HG02642 (cell line): ENCODE data around the gene MLLT6.

Source experiments
- ATAC-seq: cut with Tn5 transposase; IDR thresholded peaks from one replicate; pipeline ENCODE4 v1.9.1; 2021; ENCODE audit warnings: mild to moderate bottlenecking; ENCODE audit not compliant: unreplicated experiment, poor library complexity

The MLLT6 gene

GRCh38 chr17:38706505-38707216 lies 1.6 kb downstream of the MLLT6 start:
- no peak for ATAC-seq

- no peak for ATAC-seq
Observed at GRCh38 chr17:38707678-38708351, 2.7 kb downstream of the MLLT6 start.

DNA sequence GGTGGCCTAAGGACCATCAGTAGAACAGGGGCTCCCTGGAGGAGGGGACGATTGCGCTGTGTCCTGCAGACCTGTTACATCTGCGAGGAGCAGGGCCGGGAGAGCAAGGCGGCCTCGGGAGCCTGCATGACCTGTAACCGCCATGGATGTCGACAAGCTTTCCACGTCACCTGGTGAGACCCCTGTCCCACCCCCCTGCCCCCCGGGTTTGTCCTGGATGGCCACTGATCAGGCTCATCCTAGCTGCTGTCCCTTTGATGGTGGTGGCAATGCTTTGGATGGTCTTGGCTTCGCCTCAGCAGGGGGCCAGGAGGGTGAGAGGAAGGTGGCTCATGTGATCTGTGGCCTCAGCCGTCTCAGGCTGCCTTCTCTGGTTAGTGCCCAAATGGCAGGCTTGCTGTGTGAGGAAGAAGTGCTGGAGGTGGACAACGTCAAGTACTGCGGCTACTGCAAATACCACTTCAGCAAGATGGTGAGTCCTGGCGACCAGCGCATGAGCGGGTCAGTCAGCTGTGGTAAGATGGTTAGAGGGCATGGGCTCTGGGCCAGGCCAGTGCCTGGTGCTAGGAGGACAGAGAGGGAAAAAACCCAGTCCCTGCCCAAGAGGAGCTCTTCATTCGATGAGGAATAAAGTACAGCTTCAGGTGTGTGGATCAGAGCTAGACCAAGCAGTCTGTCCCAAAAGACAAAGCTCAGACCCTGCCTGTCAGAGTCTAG lies 4.2 kb downstream of the MLLT6 start:
- ATAC-seq, result no peak

GRCh38 chr17:38709864-38710603 lies 5.0 kb downstream of the MLLT6 start:
- ATAC-seq, result no peak

GRCh38 chr17:38710604-38710962 lies 5.5 kb downstream of the MLLT6 start:
- no peak for ATAC-seq

DNA sequence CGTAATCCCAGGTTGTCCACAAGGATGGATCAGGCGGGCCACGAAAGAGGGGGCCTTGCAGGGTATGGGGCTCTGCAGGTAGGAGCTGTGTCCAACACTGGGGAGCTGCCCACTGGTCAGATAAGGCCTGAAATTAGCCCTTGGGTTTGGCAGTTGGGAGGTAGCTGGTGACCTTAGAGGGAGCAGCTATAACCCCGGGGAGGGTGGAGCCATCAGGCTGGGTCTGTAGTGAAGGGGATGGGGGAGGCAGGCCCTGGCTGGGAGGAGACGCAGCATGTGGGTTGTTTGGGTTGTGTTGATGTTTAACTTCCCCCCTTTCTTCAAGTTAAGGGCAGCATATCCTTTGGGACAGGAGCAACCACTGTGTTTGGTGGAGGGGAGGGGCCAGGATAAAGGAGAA lies 5.9 kb downstream of the MLLT6 start:
- no peak for ATAC-seq

DNA sequence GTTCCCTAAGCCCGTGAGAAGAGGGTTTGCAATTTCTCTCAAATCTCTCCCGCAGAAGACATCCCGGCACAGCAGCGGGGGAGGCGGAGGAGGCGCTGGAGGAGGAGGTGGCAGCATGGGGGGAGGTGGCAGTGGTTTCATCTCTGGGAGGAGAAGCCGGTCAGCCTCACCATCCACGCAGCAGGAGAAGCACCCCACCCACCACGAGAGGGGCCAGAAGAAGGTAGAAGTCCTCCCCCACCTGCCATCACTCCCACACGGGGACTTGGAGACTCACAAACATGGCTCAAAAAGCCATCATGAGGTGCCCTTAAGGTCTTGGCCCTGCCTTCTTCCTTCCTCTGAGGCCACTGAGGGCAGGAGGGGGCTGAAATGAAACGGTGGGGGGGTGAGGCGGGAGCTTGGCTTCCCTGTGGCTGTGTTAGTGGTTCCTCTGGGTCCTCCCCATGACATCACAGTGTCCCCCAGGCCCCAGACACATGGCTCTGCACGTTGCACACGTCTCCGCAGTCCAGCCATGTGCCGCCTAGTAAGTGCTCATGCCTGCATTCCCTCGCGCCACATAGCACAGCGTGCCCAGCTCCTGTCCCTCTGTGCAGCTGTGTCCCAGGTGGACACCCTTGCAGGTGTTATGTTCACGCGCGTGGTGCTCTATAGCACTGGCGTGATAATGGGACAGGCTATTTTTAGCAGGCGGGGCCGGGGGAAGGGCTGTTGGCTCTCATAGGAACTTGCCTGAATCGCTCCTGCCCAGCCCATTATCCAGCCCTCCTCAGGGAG lies 6.9 kb downstream of the MLLT6 start:
- ATAC-seq, result no peak

GRCh38 chr17:38712593-38712992 lies 7.5 kb downstream of the MLLT6 start:
- no peak for ATAC-seq

DNA sequence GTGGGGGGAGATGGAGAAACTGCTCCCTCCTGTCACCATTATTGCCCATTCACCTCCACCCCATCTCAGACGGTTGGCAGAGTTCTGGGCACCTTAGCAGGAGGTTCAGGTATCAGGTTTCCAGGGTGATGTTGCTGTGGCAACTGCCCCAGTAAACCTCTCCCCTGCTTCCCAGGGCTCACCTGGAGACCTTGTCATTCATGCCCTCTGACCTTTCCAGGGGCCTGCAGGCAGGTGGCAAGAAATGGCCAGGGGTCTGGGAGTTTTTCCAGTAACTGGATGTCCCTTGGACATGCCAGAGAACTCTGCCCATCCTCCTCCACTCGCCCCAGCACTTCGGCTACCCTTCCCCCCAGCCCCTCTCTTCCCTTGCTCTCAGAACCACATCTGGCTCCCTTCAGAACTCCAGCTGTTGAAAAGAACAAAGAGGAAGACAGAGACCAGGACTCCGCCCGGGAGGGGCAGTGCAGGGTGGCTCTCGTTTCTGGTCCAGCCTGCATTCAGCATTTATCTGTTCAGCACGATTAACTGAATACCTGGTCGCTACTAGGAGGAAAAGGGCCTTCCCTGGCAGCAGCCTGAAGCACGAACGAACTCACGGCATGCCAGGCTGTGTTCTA lies 8.5 kb downstream of the MLLT6 start:
- no peak for ATAC-seq

DNA sequence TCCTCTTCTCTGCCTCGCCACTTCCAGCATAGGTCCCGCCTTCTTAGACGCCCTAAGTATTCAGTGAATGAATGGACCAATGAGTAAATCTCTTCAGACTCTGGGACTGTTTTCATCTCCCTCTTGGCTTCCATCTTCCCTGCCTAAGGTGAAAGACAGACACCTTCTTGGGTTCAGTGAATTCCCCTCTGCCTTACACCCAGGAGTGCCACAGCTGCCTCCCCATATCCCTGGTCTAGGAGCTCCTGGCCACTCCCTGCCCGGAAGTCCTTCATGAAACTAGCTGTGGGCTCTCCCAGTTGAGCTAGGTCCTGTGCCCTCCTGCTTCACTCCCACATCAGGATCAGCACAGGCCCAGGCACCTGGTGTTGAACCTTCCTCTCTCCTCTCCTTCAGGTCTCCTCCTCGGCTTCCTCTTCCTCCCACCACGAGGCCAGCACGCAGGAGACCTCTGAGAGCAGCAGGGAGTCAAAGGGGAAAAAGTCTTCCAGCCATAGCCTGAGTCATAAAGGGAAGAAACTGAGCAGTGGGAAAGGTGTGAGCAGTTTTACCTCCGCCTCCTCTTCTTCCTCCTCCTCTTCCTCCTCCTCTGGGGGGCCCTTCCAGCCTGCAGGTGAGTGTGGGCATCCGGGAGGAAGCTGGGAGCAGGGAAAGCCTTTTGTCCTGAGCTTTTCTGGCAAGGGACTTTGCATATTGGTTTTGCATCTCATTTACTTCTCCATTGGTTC lies 10.3 kb downstream of the MLLT6 start:
- ATAC-seq, result no peak

DNA sequence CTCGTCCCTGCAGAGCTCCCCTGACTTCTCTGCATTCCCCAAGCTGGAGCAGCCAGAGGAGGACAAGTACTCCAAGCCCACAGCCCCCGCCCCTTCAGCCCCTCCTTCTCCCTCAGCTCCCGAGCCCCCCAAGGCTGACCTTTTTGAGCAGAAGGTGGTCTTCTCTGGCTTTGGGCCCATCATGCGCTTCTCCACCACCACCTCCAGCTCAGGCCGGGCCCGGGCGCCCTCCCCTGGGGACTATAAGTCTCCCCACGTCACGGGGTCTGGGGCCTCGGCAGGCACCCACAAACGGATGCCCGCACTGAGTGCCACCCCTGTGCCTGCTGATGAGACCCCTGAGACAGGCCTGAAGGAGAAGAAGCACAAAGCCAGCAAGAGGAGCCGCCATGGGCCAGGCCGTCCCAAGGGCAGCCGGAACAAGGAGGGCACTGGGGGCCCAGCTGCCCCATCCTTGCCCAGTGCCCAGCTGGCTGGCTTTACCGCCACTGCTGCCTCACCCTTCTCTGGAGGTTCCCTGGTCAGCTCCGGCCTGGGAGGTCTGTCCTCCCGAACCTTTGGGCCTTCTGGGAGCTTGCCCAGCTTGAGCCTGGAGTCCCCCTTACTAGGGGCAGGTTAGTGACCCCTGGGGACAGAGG lies 11.4 kb downstream of the MLLT6 start:
- ATAC-seq, result no peak

- ATAC-seq, result no peak
Observed at GRCh38 chr17:38717139-38717745, 12.2 kb downstream of the MLLT6 start.

GRCh38 chr17:38719289-38719942 lies 14.3 kb downstream of the MLLT6 start:
- ATAC-seq, result no peak

GRCh38 chr17:38719943-38720641 lies 15.0 kb downstream of the MLLT6 start:
- ATAC-seq, result no peak

GRCh38 chr17:38720941-38721340 lies 15.9 kb downstream of the MLLT6 start:
- no peak for ATAC-seq

DNA sequence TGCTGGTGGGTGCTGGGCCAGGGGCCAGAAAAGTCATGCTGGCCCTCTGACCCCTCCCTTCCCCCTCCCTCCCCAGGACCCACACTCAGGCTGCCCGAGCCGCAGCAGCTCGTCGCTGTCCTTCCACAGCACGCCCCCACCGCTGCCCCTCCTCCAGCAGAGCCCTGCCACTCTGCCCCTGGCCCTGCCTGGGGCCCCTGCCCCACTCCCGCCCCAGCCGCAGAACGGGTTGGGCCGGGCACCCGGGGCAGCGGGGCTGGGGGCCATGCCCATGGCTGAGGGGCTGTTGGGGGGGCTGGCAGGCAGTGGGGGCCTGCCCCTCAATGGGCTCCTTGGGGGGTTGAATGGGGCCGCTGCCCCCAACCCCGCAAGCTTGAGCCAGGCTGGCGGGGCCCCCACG lies 16.7 kb downstream of the MLLT6 start:
- ATAC-seq, result no peak

GRCh38 chr17:38724337-38724988 lies 19.4 kb downstream of the MLLT6 start:
- ATAC-seq, result no peak
